GM18873 (cell line): Measurements from ENCODE around the gene PKLR.
A peak's percentile ranks its signal among the peaks of the same experiment; 100 is the strongest.

ENCODE experiments used
- ATAC-seq: cut with Tn5 transposase; IDR thresholded peaks from one replicate; pipeline ENCODE4 v1.9.1; 2021; ENCODE audit warnings: mild to moderate bottlenecking, moderate library complexity, moderate number of reproducible peaks; ENCODE audit not compliant: unreplicated experiment, low FRiP score

PKLR gene

DNA sequence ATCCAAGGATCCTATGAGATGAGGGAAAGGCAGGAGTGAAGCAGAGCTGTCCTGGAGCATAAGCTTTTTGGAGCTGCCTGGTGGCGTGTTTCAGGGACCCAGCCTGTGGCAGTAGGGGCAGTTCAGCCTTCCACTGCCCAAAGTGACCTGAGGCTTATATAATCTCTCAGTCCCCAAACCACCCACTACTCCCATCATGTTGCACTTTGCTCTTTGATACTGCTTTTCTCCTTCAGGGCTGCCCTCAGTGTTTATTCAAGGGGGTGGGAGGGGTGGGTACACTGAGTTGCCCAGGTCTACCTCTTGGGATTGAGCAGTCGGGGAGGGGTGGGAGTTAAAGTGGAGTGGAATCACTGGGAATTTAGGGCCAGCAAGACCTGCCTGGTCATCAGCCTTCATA lies 14.7 kb downstream of the PKLR start:
- ATAC-seq: no peak

DNA sequence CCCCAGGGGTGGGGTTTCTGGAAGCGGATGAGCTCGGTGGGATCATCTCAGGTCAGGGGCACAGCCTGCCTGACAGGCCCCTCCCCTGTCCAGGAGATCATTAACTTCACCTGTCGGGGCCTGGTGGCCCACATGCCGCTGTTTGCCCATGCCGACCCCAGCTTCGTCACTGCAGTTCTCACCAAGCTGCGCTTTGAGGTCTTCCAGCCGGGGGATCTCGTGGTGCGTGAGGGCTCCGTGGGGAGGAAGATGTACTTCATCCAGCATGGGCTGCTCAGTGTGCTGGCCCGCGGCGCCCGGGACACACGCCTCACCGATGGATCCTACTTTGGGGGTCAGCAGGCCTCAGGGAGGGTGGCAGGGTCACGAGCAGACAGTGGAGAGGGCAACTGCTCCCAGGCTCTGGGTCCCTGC lies 15.6 kb downstream of the PKLR start:
- ATAC-seq: no peak

DNA sequence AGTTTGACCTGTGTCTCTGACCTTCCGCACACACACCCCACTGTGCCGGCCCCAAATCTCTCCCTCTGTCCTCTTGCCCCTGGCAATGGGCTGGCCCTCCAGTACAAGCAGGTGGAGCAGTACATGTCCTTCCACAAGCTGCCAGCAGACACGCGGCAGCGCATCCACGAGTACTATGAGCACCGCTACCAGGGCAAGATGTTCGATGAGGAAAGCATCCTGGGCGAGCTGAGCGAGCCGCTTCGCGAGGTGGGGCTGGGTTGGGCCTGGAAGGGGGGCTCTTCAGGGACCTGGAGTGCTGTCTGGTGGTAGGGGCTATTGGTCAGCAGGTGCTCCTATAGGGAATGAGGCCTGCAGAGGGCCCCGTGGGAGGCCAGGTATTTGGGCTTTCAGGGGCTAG lies 16.2 kb downstream of the PKLR start:
- no peak for ATAC-seq

DNA sequence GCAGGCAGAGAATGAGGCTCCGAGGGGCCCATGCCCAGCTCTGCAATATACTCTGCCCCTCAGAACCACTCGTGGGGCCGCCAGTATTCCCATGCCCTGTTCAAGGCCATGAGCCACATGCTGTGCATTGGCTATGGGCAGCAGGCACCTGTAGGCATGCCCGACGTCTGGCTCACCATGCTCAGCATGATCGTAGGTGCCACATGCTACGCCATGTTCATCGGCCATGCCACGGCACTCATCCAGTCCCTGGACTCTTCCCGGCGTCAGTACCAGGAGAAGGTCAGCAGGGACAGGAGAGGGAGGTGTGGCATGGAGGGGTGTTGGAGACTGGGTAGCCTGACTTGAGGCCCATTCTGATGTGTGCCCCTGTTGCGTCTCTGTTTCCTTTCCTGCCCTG lies 16.8 kb downstream of the PKLR start:
- ATAC-seq: no peak

DNA sequence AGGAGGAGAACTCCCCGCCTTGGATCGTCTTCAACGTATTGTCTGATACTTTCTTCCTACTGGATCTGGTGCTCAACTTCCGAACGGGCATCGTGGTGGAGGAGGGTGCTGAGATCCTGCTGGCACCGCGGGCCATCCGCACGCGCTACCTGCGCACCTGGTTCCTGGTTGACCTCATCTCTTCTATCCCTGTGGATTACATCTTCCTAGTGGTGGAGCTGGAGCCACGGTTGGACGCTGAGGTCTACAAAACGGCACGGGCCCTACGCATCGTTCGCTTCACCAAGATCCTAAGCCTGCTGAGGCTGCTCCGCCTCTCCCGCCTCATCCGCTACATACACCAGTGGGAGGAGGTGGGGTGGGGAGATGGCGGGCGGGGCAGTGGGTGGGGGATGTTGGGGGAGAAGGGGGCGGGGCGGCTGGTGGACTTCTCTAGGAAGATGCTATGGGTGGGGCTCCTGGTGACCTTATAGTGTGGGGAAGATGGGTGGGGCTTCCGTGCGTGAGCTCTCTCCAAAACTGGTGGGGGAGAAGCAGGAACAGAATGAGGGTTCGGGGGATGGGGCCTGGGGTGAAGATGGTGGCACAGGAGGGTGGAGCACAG lies 18.6 kb downstream of the PKLR start:
- ATAC-seq: no peak

DNA sequence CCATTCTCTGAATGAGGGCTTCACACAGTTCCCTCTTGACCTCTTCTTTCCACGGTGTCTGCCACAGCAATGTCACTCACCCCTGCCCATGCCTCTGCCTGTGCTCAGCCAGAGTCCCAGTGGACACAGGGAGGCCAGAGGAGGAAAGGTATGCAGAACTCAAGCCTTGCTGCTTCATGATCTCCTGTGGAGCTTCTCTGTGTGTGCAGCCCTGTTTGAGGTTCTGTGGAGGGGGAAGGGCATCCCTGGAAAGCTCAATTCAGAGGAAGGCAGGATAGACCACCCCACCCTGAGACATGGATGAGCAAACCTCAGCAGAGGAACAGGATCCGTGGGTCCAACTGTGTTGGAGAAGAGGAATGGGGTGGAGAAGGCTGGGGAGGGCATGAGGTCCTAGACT lies 22.0 kb downstream of the PKLR start:
- ATAC-seq: no peak

DNA sequence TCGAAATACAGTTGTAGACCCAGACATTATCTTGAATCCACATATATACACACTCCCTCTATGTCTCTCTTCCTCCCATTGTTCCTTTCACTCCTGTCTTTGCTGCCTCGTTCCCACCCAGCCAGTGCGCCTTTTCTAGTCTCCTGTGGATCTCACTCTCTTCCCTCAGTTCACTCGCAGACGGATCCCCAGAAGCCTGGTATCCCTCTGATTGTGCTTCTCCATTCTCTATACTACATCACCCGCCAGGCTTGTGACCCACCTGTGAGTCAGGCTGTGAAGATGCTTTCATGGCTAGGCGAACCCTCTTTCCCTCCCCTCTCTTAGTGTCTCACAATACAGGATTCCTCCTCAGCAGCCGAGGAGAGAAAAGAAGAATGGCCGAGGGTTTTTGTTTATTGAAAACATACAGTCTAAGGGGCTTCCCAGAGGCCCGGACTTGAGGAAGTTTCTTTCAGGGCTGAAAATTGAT lies 22.5 kb downstream of the PKLR start:
- no peak for ATAC-seq

DNA sequence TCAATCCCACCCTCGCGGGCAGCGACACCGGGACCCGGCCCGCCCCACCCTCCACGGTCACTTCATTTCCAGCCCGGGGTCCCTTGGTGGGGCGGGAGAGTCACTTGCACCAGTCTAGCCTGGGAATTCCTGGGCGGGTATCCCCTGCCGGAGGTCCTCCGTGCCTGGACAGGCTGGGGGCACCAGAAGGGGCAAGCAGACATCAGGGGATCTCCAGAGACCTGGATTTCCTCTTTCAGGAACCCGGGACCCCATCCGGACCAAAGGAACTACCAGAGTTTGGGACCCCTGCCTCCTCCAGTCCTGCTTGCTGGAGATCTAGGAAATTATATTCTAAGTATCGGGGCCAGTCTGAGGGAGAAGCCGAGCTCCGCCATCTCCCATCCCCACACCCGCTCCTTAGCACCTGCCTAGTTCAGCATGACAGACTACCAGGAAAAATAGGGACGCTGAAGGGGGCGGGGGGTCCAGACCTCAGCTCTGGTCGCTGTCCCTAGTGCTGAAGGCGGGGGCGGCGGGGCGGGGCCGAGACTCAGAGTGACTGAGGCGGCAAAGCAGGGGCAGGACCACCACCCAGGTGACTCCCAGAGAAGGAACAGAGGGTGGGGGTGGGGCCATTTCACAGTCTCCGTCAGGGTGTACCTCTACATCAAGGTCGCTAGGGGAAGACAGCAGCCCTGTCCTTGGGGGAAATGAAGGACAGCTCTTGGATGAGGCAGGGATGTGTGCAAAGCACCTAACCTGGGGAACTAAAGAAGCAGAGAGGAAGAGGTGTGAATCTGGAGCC lies 23.1 kb downstream of the PKLR start:
- ATAC-seq: no peak

DNA sequence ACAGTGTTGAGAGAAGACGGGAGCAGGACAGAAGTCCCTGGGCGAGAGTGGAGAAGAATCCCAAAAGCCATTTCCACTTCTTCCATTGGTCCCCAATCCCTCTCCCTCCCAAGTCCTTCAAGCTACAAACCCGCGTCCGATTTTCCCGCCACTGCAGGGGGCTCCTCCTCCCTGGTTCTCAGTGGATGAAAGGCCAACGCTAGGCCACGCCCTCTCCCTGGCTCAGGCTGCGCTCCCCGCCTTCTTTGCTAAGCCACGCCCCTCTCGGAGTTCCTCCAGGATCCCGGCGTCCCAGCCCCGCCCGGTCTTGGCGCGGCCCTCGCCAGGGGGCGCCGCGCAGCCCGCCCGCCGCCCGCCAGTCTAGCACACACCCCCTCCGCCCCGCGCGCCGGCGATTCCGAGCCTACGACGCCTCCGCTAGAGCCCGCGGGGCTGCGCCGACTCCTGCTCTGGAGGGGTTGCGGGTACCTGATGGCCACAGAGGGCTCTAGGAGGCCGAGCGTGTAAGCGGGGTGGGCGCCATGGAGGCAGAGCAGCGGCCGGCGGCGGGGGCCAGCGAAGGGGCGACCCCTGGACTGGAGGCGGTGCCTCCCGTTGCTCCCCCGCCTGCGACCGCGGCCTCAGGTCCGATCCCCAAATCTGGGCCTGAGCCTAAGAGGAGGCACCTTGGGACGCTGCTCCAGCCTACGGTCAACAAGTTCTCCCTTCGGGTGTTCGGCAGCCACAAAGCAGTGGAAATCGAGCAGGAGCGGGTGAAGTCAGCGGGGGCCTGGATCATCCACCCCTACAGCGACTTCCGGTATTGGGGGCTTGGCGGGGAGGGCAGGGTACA lies 24.0 kb downstream of the PKLR start, which contains the start of gene HCN3:
Gene HCN3 (plus strand): TSS at position 394 of the 832 bp plus-strand sequence. CDS start 128 bp downstream, at position 522.
- peak; percentile 70 for ATAC-seq

DNA sequence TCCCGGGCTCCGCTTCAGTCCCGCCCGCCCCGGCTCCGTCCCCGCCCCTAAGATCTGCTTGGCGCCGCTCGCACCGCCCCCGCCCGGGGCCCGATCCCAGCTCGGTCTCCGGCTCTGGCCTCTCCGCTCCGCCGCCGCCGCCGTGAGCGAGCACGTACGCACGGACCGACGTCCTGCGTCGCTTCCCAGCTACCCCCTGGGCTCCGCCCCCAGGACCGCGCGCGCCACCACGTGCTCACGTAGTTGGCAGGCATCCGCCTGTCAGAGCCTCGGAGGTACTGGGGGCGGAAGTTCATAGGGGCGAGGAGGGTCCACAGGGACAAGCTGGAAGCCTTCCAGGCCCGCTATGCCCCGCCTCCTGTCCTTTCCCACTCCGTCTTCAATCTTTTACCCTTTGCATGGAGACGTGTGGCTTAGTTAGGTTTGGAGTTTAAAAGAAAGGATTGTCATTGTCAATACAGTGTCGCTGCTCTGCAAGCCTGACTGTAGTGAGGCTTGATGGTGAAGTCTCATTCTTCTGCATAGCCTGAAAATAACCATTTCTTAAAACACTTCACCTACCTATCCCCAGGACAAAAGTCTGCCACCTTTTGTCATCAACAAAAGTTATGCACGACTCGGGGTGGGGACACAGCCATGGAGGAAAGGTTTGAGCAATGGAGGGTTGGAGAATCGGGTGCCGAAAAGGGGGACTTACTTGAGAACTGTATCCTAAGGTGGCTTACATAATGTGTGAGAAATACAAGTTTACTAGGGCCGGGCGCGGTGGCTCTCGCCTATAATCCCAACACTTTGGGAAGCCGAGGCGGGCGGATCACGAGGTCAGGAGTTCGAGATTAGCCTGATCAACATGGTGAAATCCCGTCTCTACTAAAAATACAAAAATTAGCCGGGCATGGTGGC lies 27.6 kb downstream of the PKLR start, which contains the start of gene CLK2:
Gene CLK2 (minus strand): TSS at position 162 of the 903 bp plus-strand sequence. CDS start 2,527 bp downstream, outside the sequence.
- ATAC-seq: peak; percentile 59

DNA sequence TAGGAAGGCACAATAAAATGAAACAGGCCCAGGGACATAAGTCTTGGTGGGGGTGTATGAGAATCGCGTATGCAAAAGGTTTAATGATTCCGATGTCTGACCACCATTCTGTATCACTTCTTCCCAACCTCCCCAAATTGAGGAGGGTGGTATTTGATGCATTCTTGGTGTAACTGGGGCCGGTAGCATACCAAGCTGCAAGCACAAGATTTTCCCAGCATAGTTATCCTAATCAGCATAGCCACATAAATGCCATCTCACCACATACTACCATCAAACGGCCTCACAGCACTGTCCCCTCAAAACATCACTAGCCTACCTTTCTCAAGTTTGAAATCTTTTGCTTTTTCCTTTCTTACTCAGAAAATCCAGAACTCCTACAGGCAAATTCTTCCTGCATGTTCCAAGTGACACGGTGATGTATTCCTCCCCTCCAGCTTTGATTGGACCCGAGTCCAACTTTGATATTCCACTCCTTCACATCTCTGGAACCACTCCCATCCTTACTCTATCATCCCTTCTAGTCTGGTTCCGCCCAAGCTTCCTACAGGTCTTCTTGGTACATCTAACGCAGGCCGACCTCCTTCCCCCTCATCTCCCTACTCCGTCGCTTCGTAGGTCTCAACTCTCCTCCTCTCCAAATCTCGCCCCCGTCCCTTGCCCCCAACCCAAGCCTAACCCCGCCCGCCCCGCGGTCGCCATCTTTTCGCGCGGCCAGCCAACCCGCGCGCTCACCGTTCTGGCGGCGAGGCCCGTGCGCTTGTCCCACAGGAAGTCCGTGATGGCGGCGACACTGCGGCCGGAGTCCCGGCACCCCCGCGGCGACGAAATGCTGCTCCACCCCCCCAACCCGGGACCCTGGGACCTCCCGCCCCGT lies 28.5 kb downstream of the PKLR start:
- peak; percentile 3 for ATAC-seq

DNA sequence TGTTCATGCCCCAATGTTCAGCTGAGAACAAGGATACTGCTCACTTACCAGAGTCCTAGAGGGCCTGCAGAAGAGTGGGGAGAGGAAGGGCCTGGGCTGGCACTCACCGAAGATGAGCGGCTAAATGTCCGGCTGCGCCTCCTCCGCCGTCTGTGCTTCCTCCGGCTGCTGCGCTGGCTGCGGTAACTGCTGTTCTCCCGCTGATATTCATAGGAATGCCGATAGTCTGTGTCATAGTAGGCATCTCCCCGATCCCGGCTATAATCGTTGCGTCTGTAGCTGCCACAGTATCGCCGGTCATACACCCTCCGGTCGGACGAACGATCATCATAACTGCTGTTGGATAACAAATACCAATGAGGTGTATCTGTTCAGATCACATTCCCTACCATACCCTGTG lies 31.9 kb downstream of the PKLR start:
- ATAC-seq: no peak

DNA sequence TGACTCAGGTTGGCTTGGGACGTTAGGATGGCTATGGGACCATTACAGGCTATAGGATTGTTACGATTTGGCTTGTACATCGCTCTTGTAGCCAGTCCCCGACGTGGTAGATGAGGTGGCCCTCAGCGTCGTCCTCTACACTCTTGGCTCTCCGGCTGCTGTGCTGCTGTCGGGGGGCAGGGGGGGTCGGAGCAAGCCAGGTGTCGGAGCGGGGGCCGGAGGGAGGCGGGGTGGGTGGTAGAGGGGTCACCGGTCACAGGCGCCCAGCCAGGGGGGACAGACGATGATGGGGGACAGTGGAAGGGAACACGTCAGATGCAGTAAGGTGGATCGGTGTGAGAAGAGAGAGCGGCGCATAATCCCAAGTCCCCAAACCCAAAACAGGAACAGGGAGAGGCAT lies 32.6 kb downstream of the PKLR start:
- ATAC-seq: no peak

DNA sequence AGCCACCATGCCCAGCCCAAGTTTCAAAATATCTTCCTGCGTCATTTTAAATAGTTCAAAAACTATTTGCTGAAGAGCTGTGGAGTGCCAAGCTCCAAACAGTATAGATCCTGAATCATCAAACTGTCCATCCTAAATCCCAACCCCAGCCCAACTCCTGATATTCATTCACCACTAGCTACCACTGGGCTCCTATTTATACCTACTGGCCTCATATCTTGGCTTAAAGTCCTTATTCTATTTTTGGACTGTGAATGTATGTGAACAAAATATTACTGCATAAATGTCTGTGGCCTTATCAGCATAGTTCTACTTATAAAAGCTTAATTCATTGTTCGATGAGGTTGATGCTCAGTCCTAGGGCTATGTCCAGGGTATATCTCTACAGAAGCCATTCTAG lies 33.9 kb downstream of the PKLR start:
- ATAC-seq: no peak

DNA sequence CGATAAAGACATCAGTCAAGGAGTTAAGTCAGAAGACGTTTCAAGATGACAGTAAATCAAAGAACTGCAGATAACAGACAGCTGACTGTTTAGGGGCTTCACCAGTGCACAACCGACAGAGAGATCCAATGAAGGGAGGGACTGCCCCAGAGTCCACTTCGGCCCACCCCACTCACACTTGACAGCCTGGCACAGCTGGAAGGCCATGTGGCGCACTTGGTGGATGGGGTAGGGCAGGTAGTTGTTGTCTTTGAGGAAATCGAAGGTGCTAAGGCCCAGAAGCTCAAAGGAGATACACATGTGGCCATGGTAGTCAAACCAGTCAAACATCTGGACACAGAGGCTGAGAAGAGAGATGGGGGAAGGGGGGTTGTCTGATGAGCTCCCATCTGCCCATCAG lies 34.7 kb downstream of the PKLR start:
- no peak for ATAC-seq

DNA sequence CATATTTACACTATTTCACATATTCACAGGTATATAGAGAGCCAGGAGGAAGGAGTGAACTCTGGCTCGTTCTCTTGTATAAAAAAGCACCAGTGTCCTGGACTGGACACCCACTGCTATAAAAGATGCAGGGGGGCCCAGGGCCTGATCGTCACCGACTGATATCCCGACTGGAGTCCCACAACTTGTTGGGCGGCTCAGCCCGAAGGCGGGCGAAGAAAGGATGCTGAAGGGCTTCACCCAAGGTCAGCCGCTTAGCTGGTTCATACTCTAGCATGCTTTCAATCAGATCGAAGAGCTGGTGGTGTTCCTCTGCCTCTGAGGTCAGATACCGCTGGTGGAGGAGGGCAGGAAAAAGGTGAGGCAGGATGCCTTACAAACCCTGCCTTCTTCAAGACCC lies 38.2 kb downstream of the PKLR start:
- no peak for ATAC-seq

DNA sequence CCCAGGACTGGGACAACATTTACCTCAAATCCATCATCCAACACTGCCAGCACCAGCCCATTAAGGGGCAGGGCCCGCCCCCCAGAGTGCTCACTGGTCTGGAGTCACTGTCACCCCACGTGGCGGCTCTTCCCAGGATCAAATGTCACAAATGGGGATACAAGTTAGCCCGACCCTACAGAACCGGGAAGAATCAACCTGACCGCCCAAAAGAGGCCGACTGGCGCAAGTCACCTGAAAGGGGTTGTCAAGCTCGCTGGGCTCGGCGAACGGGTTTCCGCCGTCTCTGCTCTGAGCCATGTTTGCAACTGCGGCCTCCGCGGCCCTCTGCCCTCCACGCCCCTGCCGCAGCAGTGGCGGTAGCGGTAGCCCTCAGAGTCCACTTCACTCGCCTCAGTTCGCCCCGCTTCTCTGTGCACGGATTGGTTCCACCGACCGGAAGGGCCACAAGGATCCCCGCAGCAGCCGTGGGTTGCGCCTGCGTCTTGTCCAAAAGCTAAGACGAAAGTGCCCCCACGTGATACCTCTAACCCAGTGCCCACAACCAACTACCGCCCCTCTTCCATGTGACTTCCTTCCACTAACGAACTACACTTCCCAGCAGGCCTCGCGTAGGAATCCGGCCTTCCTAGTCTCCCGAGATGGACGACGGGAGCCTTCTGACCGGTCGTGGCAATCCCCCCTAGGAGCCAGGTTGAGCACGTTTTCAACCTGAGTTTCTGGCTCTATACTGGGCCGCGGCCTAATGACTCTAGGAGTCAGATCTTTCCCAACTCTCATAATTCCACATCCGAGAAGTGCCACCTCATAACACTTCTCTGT lies 39.2 kb downstream of the PKLR start, which contains the start of gene SCAMP3:
Gene SCAMP3 (minus strand): TSS at position 509 of the 822 bp plus-strand sequence. CDS start 209 bp downstream, at position 300.
- peak; percentile 79 for ATAC-seq

DNA sequence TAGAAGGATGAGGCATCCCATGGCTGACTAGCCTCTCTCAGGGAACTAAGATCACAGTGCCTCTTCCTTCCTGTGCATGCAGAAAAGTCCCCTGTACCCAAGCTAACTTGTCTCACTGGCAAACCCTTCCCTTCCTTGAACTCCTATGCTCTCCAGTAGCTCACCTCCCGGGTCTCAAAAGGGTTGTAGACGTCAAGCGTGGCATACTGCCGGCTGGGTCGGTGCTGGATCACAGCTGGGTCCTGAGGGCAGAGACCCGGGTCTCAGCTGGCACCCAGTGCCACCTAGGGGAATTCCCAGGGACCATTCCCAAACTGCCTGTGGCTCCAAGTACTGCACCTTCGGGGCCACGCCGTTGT lies 39.8 kb downstream of the PKLR start:
- no peak for ATAC-seq
